Right ventricle myocardium superior (tissue), 1 donor: ENCODE data around the gene ZEB2. TPM values are rescaled to one million over a fixed set of nuclear protein-coding genes. Genes with fewer than 3 reads are reported as not detected.
A peak's percentile ranks its signal among the peaks of the same experiment; 100 is the strongest.

Experiments used
- ATAC-seq: fragments of 200-7000 bp; cut with Tn5 transposase; one replicate; pipeline ENCODE4 v1.9.1; 2020; ENCODE audit warnings: mild to moderate bottlenecking; ENCODE audit not compliant: poor library complexity
- DNase-seq: peaks from one replicate; pipeline ENCODE4 v3.0.0-alpha.2; 2020
- intact Hi-C: fragments of 100-400 bp; cut with DNase I; formaldehyde crosslinking; loops from one replicate; pipeline ENCODE4 v1.11.2; 2022
- total RNA-seq: library from RNA; stranded (reverse); fragmentation: NEBNext Ultra II Directional; extraction: Animal tissue kit (Norgen Biotek cat#: 25700); gene quantifications from one replicate; pipeline ENCODE4 v1.2.1, GENCODE V29; 2021
- donor health status: DM: no; HTN: yes; CAD: no; lungs with severe emphysema.

Gene ZEB2
- total RNA-seq, 1 donor from 2014 or later = 81.0 TPM

DNA sequence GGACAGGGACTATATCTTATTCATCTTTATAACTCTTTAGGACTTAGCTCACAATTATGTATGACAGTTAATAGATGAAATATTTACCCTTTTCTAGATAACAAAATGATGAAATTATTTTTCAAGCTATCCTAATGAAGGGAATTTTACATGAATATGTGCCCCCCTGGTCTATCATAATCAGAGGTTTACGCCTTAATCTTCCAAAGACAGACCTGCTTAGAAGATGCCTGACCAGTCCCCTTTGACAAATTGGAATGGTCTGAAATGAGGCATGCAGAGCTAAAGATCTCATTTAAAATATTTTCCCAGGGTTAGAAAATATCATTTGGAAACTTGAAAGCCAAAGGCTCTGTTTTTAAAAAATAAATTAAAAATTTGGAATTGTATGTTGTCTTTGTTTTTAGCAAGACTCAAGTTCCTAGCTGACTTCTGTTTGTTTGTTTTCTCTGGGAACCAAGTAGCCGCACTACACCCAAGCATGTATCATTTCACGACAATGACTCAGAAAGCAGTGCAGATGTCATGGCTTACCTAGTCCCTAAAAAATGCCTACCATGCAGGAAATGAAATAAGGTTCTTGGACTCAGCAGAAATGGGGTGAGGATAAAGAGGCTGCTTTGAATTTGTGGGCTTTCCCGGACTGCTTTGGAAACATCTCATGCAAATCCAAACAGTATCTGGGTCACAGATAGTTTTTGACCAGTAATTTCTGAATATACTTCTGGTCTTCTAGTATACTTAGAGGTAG is 162.1 kb downstream of the ZEB2 start:
- DNase-seq (no peak), ATAC-seq (peak; percentile 67)
- intact Hi-C loops = no loop called here

DNA sequence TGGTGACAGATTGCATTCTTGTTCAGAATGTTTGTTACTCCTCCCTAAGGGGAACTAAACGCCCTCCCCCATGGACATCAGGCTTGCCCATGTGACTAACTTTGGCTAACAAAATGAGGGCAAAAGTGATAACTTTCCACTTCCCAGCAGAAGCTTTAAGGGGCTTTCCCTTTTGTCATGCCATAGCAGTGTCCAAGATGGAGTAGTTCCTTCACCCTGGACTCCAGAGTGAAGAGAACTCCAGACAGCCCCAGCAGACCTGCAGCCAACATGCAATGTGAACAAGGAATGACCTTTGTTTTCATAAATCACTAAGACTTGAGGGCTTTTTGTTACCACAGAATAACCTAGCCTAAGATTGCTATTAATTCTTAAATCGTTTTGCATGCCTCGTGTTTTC is 163.5 kb downstream of the ZEB2 start:
- ATAC-seq (no peak), DNase-seq (no peak)
- intact Hi-C loops = no loop called here

DNA sequence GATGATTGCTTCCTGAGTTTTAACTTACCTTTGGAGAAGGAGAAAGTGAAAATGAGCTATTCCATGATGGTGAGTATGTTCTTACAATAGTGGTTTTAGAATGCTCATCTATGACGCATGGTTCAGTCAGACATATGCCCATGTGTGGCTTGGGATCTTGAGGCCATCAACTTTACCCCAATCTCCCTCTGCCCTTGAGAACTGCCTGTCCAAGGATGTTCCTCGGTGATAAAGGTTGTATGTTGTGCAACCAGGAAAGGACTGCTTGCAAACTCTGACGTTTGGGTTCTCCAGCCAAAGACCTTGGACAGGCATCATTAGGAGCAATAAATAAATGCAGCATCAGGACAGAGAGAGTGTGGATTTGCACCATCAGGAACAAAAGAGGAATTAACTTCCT is 165.0 kb downstream of the ZEB2 start:
- intact Hi-C loops = no loop called here
- DNase-seq = no peak
- no peak for ATAC-seq

GRCh38 chr2:144351687-144352086 is 168.2 kb downstream of the ZEB2 start:
- ATAC-seq = no peak
- intact Hi-C loops = no loop called here
- no peak for DNase-seq

DNA sequence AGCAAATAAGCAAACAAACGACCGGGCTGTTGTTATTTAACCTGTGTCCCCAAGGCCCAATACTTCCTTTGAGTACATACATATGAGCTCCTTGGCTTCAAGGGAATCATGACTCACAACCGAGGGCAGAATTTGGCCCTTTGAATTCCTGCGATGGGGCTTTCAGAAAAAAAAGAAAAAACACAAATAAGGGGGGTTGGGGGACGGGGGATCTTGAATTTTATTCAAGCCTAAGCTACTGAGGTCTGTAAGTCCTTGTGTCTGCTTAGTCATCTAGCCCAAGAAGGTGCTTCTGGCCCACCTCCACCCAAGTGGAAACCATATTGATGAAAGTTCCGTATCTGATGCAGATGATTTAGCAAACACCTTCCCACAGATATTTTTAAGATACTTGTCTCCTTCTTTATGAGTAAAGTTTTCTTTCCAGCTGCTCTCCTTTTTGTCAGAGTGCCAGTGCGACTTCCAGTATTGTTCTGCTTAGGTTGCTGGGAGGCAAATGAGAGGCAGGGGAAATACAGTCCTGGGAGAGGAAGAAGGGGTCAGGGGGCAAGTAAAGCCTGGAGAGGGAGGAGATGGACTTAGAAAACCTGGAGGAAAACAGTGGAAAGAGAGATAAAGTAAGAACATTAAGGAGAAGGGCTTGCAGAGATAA is 169.6 kb downstream of the ZEB2 start:
- DNase-seq (no peak), ATAC-seq (no peak)
- intact Hi-C loops = no loop called here

DNA sequence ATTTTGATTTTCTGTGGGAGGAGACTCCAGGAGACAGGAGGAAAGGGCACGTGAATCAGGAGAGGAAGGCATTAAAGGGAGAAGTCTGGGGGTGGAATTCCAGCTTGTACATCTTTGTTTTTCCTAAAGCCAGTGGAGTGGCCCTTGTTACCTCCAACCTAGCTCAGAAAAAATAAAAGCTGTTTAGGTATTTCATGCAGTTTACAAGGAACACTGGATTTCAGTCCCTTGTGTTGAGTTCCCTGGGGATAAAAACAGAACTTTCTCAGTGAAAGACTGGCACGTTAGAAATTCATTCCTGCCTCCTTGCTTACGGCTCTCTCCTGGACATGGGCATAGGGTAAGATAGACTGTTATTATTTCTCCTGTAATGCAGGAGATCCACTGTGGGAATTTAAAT is 170.2 kb downstream of the ZEB2 start:
- intact Hi-C loops = no loop called here
- ATAC-seq (peak; percentile 29), DNase-seq (no peak)

DNA sequence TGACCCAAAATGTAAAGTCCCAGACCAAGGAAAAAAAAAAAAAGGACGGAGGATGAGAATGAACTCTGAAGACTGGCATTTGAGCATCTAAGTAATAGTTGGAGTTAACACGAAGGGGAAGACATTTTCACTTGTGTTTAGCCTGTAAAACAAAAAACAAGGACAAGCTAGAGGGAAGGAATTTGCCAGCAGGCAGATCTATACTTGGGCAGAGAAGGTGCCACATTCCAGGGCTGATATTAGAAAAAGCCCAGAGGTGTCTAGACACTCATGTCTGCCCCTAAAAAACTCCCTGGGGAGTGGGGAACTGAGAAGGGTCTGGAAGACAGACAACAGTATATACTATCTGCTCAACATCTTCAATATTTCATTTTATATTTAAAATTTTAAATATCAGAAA is 171.1 kb downstream of the ZEB2 start:
- DNase-seq = no peak
- intact Hi-C loops = no loop called here
- ATAC-seq = no peak

GRCh38 chr2:144346229-144346628 is 173.7 kb downstream of the ZEB2 start:
- ATAC-seq = no peak
- intact Hi-C loops = no loop called here
- DNase-seq = no peak

DNA sequence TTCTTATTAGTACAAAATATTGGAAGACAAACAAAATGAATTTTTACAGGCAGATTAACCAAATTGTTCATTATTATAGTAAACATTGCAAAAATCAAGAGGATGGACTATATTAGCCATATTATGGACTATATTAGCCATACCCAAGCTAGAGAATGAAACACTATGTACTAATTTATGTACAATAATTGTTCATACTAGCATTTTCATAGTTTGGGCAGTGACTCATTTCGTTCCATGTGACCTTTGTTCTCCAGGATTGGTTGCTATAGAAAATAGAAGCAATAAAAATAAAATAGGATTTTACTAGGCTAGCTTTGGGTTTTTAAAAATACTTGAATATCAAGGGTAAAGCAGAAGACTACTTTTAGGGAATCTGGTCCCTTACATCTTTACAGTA is 176.8 kb downstream of the ZEB2 start:
- no peak for ATAC-seq

DNA sequence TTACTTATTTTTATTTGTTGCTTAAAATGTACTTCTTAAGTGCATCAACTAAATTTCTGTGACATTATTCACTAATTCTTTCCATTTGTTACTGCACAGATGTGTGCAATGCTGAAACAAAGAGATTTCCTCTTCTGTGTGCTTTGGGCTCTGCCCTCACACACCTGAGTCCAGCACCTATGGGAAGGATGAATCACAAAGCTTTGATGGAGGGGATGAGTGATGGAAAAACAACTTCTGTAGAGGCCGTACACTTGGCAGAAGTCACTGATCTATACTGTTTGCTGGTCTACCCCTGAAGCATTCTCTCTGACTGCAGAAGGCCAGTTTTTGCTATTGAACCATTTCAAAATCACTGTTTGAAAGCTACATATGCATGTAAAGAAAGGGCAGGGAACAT is 178.4 kb downstream of the ZEB2 start:
- intact Hi-C loops = no loop called here
- no peak for ATAC-seq
- no peak for DNase-seq

More for the DNA sequence above, 176.8 kb downstream of the ZEB2 start:
- DNase-seq = no peak
- intact Hi-C loops = no loop called here

DNA sequence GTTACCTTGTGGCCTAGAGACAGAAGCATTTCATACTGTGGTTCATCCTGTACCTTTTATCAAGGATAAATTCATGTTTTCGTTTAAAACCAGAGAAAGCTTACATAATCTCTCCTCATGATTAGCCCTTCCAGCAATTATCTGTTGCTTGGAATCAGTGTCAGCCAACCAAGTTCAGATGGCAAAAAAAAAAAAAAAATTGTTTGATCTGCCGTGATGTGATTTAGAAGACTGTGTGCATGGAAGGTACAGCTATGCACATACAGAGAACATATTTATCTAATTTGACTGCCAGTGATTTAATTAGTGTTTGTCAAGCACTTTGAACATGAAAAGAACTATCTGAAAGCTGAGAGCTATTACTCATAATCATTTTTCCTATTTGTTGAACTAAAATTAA is 180.9 kb downstream of the ZEB2 start:
- no peak for ATAC-seq
- DNase-seq = no peak
- intact Hi-C loops = loop anchor here (10.0 kb wide), 1 partner anchor 176 kb away; no protein-coding TSS in a partner anchor

DNA sequence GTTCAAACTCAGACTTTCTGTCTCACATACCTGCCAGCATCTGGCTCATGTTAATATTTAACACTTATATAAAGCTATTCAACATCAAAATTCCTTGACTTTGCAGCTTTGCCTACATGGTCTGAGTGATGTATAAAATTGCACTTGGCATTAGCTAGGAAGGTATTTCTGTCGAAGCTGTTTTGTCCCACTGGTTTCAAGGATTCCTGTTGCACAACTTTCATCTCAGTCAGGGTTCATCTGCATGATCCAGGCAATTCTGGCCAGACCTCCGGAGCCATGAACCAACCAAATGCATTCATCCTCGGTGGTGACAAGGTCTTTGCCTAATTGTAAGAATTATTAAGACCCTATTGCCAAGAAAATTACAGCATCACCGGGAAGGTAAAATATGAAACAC is 185.4 kb downstream of the ZEB2 start:
- DNase-seq = no peak
- ATAC-seq = no peak
- intact Hi-C loops = loop anchor here (10.0 kb wide), 1 partner anchor 180 kb away; no protein-coding TSS in a partner anchor
